HG03095 (cell line): ENCODE results near the gene CHURC1.

Experiments
- ATAC-seq: cut with Tn5 transposase; IDR thresholded peaks from one replicate; pipeline ENCODE4 v1.9.1; 2021; ENCODE audit warnings: moderate library complexity; ENCODE audit not compliant: unreplicated experiment

Gene CHURC1

GRCh38 chr14:64914237-64915028 lies at the start of gene CHURC1:
Gene CHURC1 (plus strand): TSS chr14:64914455. CDS start chr14:64914496, 41 bp downstream.
- peak; percentile 91 for ATAC-seq

GRCh38 chr14:64865109-64865508 lies 49.1 kb upstream of the CHURC1 start:
- no peak for ATAC-seq

GRCh38 chr14:64865992-64866391 lies 48.3 kb upstream of the CHURC1 start:
- ATAC-seq, result no peak

- no peak for ATAC-seq
These were observed 47.1 kb upstream of the CHURC1 start for GRCh38 chr14:64867182-64867581.

GRCh38 chr14:64868379-64868778 lies 45.9 kb upstream of the CHURC1 start:
- ATAC-seq, result no peak

GRCh38 chr14:64868841-64869240 lies 45.4 kb upstream of the CHURC1 start:
- no peak for ATAC-seq

GRCh38 chr14:64870160-64870559 lies 44.1 kb upstream of the CHURC1 start:
- ATAC-seq, result no peak

GRCh38 chr14:64871344-64871743 lies 42.9 kb upstream of the CHURC1 start:
- no peak for ATAC-seq

GRCh38 chr14:64873506-64874219 lies 40.6 kb upstream of the CHURC1 start:
- no peak for ATAC-seq

- ATAC-seq, result no peak
These were observed 38.9 kb upstream of the CHURC1 start for GRCh38 chr14:64875350-64875749.

- no peak for ATAC-seq
These were observed 36.4 kb upstream of the CHURC1 start for GRCh38 chr14:64877846-64878245.

GRCh38 chr14:64878837-64879634 lies 35.2 kb upstream of the CHURC1 start:
- ATAC-seq, result no peak

GRCh38 chr14:64879635-64880220 lies 34.5 kb upstream of the CHURC1 start, which contains the start of gene SPTB:
Gene SPTB (minus strand): TSS chr14:64879907. CDS start chr14:64823094, 56,813 bp downstream.
- ATAC-seq, result no peak

- no peak for ATAC-seq
These were observed 33.8 kb upstream of the CHURC1 start for GRCh38 chr14:64880221-64881121.

GRCh38 chr14:64885559-64885958 lies 28.7 kb upstream of the CHURC1 start:
- ATAC-seq, result no peak

GRCh38 chr14:64889352-64889751 lies 24.9 kb upstream of the CHURC1 start:
- no peak for ATAC-seq

GRCh38 chr14:64891173-64891838 lies 22.9 kb upstream of the CHURC1 start:
- ATAC-seq, result no peak

GRCh38 chr14:64891839-64892375 lies 22.3 kb upstream of the CHURC1 start:
- ATAC-seq, result no peak

- ATAC-seq, result no peak
These were observed 14.3 kb upstream of the CHURC1 start for GRCh38 chr14:64899958-64900357.
